OCI-LY3 (cell line): Measurements from ENCODE around the gene SMAD3.

Experiments used
- H2AFZ ChIP-seq: fragments of 200-600, 300-600 bp; shearing (Covaris generic); 2 replicates; pipeline ENCODE4 v1.6.0; 2014; ENCODE audit warnings: antibody characterized with exemption, low read depth, low read length
- H3K27ac ChIP-seq: fragments of 200-600, 300-600 bp; sonication (generic); 2 replicates; pipeline ENCODE4 v1.5.1; 2014; ENCODE audit warnings: mild to moderate bottlenecking, low read length, moderate library complexity, mixed read lengths
- H3K27me3 ChIP-seq: fragments of 200-600, 300-600 bp; sonication (generic); 2 replicates; pipeline ENCODE4 v1.6.1; 2014; ENCODE audit warnings: low read depth, low read length, mixed read lengths
- H3K36me3 ChIP-seq: fragments of 200-600, 300-600 bp; sonication (generic); replicated peaks from 2 replicates; pipeline ENCODE3; 2014; ENCODE audit warnings: low read depth, low read length, mixed read lengths
- H3K4me1 ChIP-seq: fragments of 300-600, 200-600 bp; sonication (generic); 2 replicates; pipeline ENCODE4 v1.6.1; 2014; ENCODE audit warnings: low read length, mixed read lengths
- H3K4me2 ChIP-seq: fragments of 200-600, 300-600 bp; sonication (generic); 2 replicates; pipeline ENCODE4 v1.6.1; 2014; ENCODE audit warnings: low read length, mixed read lengths
- H3K4me3 ChIP-seq: fragments of 300-600, 200-600 bp; sonication (generic); 2 replicates; pipeline ENCODE4 v1.5.1; 2014; ENCODE audit warnings: antibody characterized with exemption, mild to moderate bottlenecking, low read length, moderate library complexity
- H3K79me2 ChIP-seq: fragments of 300-600, 200-600 bp; shearing (Covaris generic); 2 replicates; pipeline ENCODE4 v1.6.1; 2014; ENCODE audit warnings: mild to moderate bottlenecking, low read length, mixed read lengths
- H3K9ac ChIP-seq: fragments of 300-600, 200-600 bp; shearing (Covaris generic); 2 replicates; pipeline ENCODE4 v1.6.0; 2014; ENCODE audit warnings: mild to moderate bottlenecking, low read length, moderate library complexity
- H3K9me3 ChIP-seq: fragments of 200-600, 300-600 bp; shearing (Covaris generic); 2 replicates; pipeline ENCODE4 v1.6.1; 2014; ENCODE audit warnings: low read length, mixed read lengths; ENCODE audit not compliant: insufficient read depth
- H4K20me1 ChIP-seq: fragments of 200-600, 300-600 bp; sonication (generic); 2 replicates; pipeline ENCODE4 v1.6.1; 2016; ENCODE audit warnings: low read length, mixed read lengths; ENCODE audit not compliant: insufficient read depth
- CTCF ChIP-seq: fragments of 200-600, 300-600 bp; sonication (generic); IDR thresholded peaks from 2 replicates; pipeline ENCODE4 v1.5.1; 2014; ENCODE audit warnings: antibody characterized with exemption, low read length, low read depth
- EZH2phosphoT487 ChIP-seq: fragments of 200-600 bp; shearing (Covaris generic); IDR thresholded peaks from 2 replicates; pipeline ENCODE4 v1.6.1; 2018; ENCODE audit warnings: antibody characterized with exemption, mixed run types, low read depth

The SMAD3 gene

GRCh38 chr15:67126551-67127330 is 61.3 kb downstream of the SMAD3 start:
- TF ChIP-seq EZH2phosphoT487: no peak
- Histone ChIP-seq H3K4me1 (peaks cover 5% of the 10 kb centered on the region), H3K27me3 (no peaks in the 10 kb centered on the region), H3K9me3 (no peaks in the 10 kb centered on the region), H3K36me3 (no peaks in the 10 kb centered on the region), H4K20me1 (peaks cover 12% of the 10 kb centered on the region; the same call in 1 of the 2 replicates), H2AFZ (no peak overlapping the region), H3K9ac (no peak overlapping the region), H3K4me2 (no peak overlapping the region), H3K27ac (no peak overlapping the region), H3K4me3 (no peak overlapping the region), H3K79me2 (no peaks in the 10 kb centered on the region)

GRCh38 chr15:67127331-67127664 is 61.9 kb downstream of the SMAD3 start:
- no peak overlapping the region for H3K4me3 ChIP-seq
- H3K36me3 ChIP-seq: no peaks in the 10 kb centered on the region
- H3K4me2 ChIP-seq: no peak overlapping the region

GRCh38 chr15:67127965-67128364 is 62.6 kb downstream of the SMAD3 start:
- Histone ChIP-seq H3K27me3 (no peaks in the 10 kb centered on the region), H3K9ac (no peak overlapping the region), H3K79me2 (no peaks in the 10 kb centered on the region), H3K4me3 (no peak overlapping the region), H3K27ac (no peak overlapping the region), H3K4me2 (no peak overlapping the region), H3K9me3 (no peaks in the 10 kb centered on the region), H2AFZ (no peak overlapping the region), H3K4me1 (no peaks in the 10 kb centered on the region), H4K20me1 (peaks cover 23% of the 10 kb centered on the region), H3K36me3 (no peaks in the 10 kb centered on the region)
- TF ChIP-seq CTCF (no peak), EZH2phosphoT487 (no peak)

More at GRCh38 chr15:67127331-67127664, 61.9 kb downstream of the SMAD3 start:
- TF ChIP-seq EZH2phosphoT487: no peak
- TF ChIP-seq CTCF: no peak
- Histone ChIP-seq H3K4me1 (no peaks in the 10 kb centered on the region), H3K9me3 (no peaks in the 10 kb centered on the region), H2AFZ (no peak overlapping the region), H3K79me2 (no peaks in the 10 kb centered on the region), H3K27ac (no peak overlapping the region), H3K27me3 (no peaks in the 10 kb centered on the region), H4K20me1 (peaks cover 18% of the 10 kb centered on the region), H3K9ac (no peak overlapping the region)

GRCh38 chr15:67130166-67130565 is 64.8 kb downstream of the SMAD3 start:
- H3K27ac ChIP-seq: no peak overlapping the region
- no peak overlapping the region for H3K4me2 ChIP-seq
- H3K4me1 ChIP-seq: peaks cover 19% of the 10 kb centered on the region
- H3K36me3 ChIP-seq: no peaks in the 10 kb centered on the region
- TF ChIP-seq CTCF: no peak
- no peak for TF ChIP-seq EZH2phosphoT487
- H3K4me3 ChIP-seq: no peak overlapping the region
- no peak overlapping the region for H2AFZ ChIP-seq
- H3K9me3 ChIP-seq: no peaks in the 10 kb centered on the region
- H4K20me1 ChIP-seq: peaks cover 37% of the 10 kb centered on the region
- no peaks in the 10 kb centered on the region for H3K27me3 ChIP-seq
- no peaks in the 10 kb centered on the region for H3K79me2 ChIP-seq
- H3K9ac ChIP-seq: no peak overlapping the region
